Gastrocnemius medialis (tissue), 4 donors: ENCODE measurements around the gene SPEM1. TPM values are rescaled to one million over a fixed set of nuclear protein-coding genes. Genes with fewer than 3 reads are reported as not detected.

Source experiments
- ATAC-seq, 2 donors: fragments of 150-250 bp; one replicate each; pipeline ENCODE4 v1.9.1; 2016
- DNase-seq, 2 donors: peaks; one replicate each; pipeline ENCODE4 v3.0.0-alpha.2; 2019
- H3K27ac ChIP-seq, 4 donors: fragments of 200-600 bp; sonication (generic); 1 replicate in 1 of 4; 2 replicates in 3 of 4; pipeline ENCODE4 v1.5.1; 2016 to 2018; ENCODE audit warnings: mild to moderate bottlenecking in 2 of 4, moderate library complexity in 1 of 4
- H3K27me3 ChIP-seq, 3 donors: fragments of 200-600 bp; sonication (generic) in 2 of 3; 1 replicate in 1 of 3; 2 replicates in 2 of 3; pipeline versions ENCODE4 v1.5.1 to v1.6.0; 2016 to 2019; ENCODE audit warnings: mild to moderate bottlenecking in 1 of 3, moderate library complexity in 1 of 3
- H3K36me3 ChIP-seq, 2 donors: fragments of 200-600 bp; sonication (generic) in 1 of 2; one replicate each; pipeline ENCODE4 v1.5.1; 2017 to 2018
- H3K4me1 ChIP-seq, 2 donors: fragments of 200-600 bp; sonication (generic) in 1 of 2; one replicate each; pipeline ENCODE4 v1.5.1; 2016 to 2017; ENCODE audit warnings: mild to moderate bottlenecking in 2 of 2
- H3K4me3 ChIP-seq, 4 donors: fragments of 200-600 bp; sonication (generic) in 3 of 4; 1 replicate in 1 of 4; 2 replicates in 3 of 4; pipeline ENCODE4 v1.5.1; 2016 to 2019; ENCODE audit warnings: mild to moderate bottlenecking in 2 of 4
- H3K9me3 ChIP-seq, 3 donors: fragments of 200-600 bp; sonication (generic) in 2 of 3; 1 replicate in 1 of 3; 2 replicates in 2 of 3; pipeline ENCODE4 v1.5.1; 2016 to 2019
- POLR2A ChIP-seq, 2 donors: fragments of 450-650 bp; IDR thresholded peaks; one replicate each; pipeline ENCODE4 v1.6.1; 2017; ENCODE audit warnings: antibody characterized with exemption in 2 of 2, mild to moderate bottlenecking in 2 of 2, moderate library complexity in 2 of 2
- in situ Hi-C, 4 donors: fragments of 200-750 bp; cut with MboI; loops; one replicate each; pipeline versions ENCODE4 v1.15.0 to v1.8.0; 2017; ENCODE audit warnings: low sequenced_read_pairs in 4 of 4
- intact Hi-C: fragments of 100-400 bp; cut with DNase I; formaldehyde crosslinking; loops from one replicate; pipeline ENCODE4 v1.15.1; 2023; ENCODE audit warnings: low total_unique reads
- total RNA-seq, 4 donors: library from RNA; depleted of rRNA; stranded (reverse); fragments of >200 nt; gene quantifications; one replicate each; pipeline versions ENCODE4 v1.1.0 to v1.2.3, GENCODE V29; 2016
- TF ChIP-seq, protein P1 (sequence below), 5 experiments: fragments of 450-650 bp in 3 of 5; fragments of 200-600 bp in 2 of 5; sonication (generic) in 2 of 5; IDR thresholded peaks in 4 of 5; conservative IDR thresholded peaks in 1 of 5; 1 replicate in 4 of 5; 2 replicates in 1 of 5; pipeline ENCODE4 v1.5.1; 2016 to 2019; ENCODE audit warnings: antibody characterized with exemption in 5 of 5, mild to moderate bottlenecking in 3 of 5, moderate library complexity in 3 of 5

Gene SPEM1
- total RNA-seq, 4 donors from 2014 or later, result not detected

DNA sequence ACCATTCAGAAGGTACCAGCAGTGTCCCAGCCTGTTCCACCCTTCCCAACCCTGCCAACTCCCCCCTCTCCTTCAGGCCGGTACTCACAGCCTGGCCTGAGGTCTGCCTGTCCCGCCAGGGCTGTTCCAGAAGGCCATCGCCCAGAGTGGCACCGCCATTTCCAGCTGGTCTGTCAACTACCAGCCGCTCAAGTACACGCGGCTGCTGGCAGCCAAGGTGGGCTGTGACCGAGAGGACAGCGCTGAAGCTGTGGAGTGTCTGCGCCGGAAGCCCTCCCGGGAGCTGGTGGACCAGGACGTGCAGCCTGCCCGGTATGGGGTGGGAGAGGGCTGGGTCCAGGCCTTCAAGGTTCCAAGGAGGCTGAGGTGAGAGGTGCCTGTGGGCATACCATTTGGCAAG is 5.3 kb upstream of the SPEM1 start:
- no peak for TF ChIP-seq POLR2A (IDR thresholded peaks at IDR 0.05)
- TF ChIP-seq, protein P1, sequence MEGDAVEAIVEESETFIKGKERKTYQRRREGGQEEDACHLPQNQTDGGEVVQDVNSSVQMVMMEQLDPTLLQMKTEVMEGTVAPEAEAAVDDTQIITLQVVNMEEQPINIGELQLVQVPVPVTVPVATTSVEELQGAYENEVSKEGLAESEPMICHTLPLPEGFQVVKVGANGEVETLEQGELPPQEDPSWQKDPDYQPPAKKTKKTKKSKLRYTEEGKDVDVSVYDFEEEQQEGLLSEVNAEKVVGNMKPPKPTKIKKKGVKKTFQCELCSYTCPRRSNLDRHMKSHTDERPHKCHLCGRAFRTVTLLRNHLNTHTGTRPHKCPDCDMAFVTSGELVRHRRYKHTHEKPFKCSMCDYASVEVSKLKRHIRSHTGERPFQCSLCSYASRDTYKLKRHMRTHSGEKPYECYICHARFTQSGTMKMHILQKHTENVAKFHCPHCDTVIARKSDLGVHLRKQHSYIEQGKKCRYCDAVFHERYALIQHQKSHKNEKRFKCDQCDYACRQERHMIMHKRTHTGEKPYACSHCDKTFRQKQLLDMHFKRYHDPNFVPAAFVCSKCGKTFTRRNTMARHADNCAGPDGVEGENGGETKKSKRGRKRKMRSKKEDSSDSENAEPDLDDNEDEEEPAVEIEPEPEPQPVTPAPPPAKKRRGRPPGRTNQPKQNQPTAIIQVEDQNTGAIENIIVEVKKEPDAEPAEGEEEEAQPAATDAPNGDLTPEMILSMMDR (IDR thresholded peaks at IDR 0.05 in 4 of 5, conservative IDR thresholded peaks at IDR 0.05 in 1 of 5), result no peak
- Histone ChIP-seq H3K27ac (no peak overlapping the region), H3K9me3 (no peaks in the 10 kb centered on the region), H3K36me3 (no peaks in the 10 kb centered on the region), H3K4me1 (no peaks in the 10 kb centered on the region), H3K27me3 (no peaks in the 10 kb centered on the region), H3K4me3 (no peak overlapping the region)
- intact Hi-C loops (no loop called here), in situ Hi-C loops (no loop called here)
- ATAC-seq (no peak), DNase-seq (no peak)

DNA sequence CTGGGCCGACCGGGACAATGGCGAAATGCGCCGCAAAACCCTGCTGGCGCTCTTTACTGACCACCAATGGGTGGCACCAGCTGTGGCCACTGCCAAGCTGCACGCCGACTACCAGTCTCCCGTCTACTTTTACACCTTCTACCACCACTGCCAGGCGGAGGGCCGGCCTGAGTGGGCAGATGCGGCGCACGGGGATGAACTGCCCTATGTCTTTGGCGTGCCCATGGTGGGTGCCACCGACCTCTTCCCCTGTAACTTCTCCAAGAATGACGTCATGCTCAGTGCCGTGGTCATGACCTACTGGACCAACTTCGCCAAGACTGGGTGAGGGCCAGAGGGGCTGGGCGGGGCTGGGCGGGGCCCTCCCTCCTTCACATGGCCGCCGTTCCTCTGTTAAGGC is 4.3 kb upstream of the SPEM1 start:
- no peaks in the 10 kb centered on the region for H3K4me1 ChIP-seq
- in situ Hi-C loops (no loop called here), intact Hi-C loops (no loop called here)
- no peaks in the 10 kb centered on the region for H3K27me3 ChIP-seq
- no peak for DNase-seq
- H3K36me3 ChIP-seq, result no peaks in the 10 kb centered on the region
- no peak for ATAC-seq
- H3K9me3 ChIP-seq, result no peaks in the 10 kb centered on the region
- H3K4me3 ChIP-seq, result no peak overlapping the region
- no peak for TF ChIP-seq POLR2A (IDR thresholded peaks at IDR 0.05)
- TF ChIP-seq, protein P1 (IDR thresholded peaks at IDR 0.05 in 4 of 5, conservative IDR thresholded peaks at IDR 0.05 in 1 of 5), result no peak
- H3K27ac ChIP-seq, result no peak overlapping the region

GRCh38 chr17:7416323-7416722 is 3.8 kb upstream of the SPEM1 start:
- ATAC-seq, result no peak
- no peak for DNase-seq
- Histone ChIP-seq H3K27ac (no peak overlapping the region), H3K4me1 (no peaks in the 10 kb centered on the region), H3K4me3 (no peak overlapping the region), H3K9me3 (no peaks in the 10 kb centered on the region), H3K36me3 (no peaks in the 10 kb centered on the region), H3K27me3 (no peaks in the 10 kb centered on the region)
- in situ Hi-C loops, result no loop called here
- TF ChIP-seq, protein P1 (IDR thresholded peaks at IDR 0.05 in 4 of 5, conservative IDR thresholded peaks at IDR 0.05 in 1 of 5), result no peak
- TF ChIP-seq POLR2A (IDR thresholded peaks at IDR 0.05), result no peak
- intact Hi-C loops, result no loop called here

DNA sequence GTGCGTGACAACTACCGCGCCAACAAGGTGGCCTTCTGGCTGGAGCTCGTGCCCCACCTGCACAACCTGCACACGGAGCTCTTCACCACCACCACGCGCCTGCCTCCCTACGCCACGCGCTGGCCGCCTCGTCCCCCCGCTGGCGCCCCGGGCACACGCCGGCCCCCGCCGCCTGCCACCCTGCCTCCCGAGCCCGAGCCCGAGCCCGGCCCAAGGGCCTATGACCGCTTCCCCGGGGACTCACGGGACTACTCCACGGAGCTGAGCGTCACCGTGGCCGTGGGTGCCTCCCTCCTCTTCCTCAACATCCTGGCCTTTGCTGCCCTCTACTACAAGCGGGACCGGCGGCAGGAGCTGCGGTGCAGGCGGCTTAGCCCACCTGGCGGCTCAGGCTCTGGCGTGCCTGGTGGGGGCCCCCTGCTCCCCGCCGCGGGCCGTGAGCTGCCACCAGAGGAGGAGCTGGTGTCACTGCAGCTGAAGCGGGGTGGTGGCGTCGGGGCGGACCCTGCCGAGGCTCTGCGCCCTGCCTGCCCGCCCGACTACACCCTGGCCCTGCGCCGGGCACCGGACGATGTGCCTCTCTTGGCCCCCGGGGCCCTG is 3.0 kb upstream of the SPEM1 start:
- Histone ChIP-seq H3K27ac (no peak overlapping the region), H3K9me3 (no peaks in the 10 kb centered on the region), H3K36me3 (no peaks in the 10 kb centered on the region), H3K4me1 (no peaks in the 10 kb centered on the region), H3K27me3 (no peaks in the 10 kb centered on the region), H3K4me3 (no peak overlapping the region)
- in situ Hi-C loops (no loop called here), intact Hi-C loops (no loop called here)
- DNase-seq (no peak), ATAC-seq (no peak)
- TF ChIP-seq, protein P1 (IDR thresholded peaks at IDR 0.05 in 4 of 5, conservative IDR thresholded peaks at IDR 0.05 in 1 of 5), result no peak
- no peak for TF ChIP-seq POLR2A (IDR thresholded peaks at IDR 0.05)
